Hematopoietic multipotent progenitor cell treated with erythropoietin and hydrocortisone succinate and interleukin-3 and kit ligand, for 6 days (in vitro differentiated cells): ENCODE data around the gene TRPM3.
A peak's percentile ranks its signal among the peaks of the same experiment; 100 is the strongest.

Experiments
- DNase-seq: peaks from one replicate; pipeline ENCODE4 v3.0.0-alpha.2; 2015

Gene TRPM3

GRCh38 chr9:71121275-71122021 lies at the start of gene TRPM3:
TRPM3 (minus strand) TSS chr9:71121621; CDS start chr9:71121354, 267 bp downstream.
- DNase-seq, result no peak

DNA sequence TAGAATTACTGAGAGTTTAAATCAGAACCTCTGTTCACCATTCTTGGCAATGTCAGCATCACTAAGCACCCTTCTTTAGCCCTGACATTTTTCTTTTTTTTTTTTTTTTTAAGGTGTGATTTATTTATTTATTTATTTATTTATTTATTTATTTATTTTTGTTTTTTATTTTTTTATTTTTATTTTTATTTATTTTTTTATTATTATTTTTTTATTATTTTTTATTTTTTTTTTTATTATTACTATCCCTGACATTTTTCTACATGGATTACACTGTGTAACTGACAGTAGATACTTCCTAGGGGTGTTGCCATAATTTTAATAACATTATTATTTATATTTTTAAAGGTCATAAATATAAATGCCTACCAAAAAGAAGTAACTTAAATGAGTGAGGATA lies 47.0 kb upstream of the TRPM3 start:
- no peak for DNase-seq

GRCh38 chr9:71162126-71162525 lies 40.7 kb upstream of the TRPM3 start:
- DNase-seq, result no peak

DNA sequence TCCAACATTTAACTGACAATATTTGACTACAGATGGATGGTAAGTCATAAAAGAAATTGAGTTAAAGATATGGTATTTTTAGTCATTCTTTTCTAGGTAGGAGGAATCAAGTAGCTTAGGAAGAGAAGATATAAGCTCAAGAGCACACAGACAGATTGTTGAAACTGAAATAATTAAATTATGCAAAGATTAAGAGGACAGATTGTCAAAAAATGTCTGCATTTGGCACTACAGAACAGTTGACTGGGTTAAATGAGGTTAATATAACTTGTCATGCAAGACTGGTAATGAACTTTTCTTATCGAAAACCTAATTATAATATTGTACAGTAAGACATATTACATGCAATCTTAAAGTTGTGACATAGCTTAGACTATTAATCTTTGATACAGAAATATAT lies 36.3 kb upstream of the TRPM3 start:
- no peak for DNase-seq

DNA sequence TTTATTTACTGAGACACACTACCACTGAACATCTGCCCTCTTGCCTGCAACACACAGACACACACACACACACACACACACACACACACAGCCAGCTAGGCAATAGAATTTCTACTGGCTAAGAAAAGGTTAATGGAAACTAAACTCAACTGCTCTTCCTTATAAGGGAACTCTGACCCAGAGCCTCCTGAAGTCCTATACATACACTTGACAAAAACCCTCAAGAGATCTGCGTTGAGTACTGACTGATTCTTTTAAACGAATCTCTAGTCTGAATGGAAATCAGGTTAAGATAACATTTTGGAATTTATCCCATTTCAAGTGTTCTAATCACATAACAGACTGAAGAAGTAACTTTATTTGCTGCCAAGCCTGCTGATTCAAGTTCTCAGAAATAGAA lies 25.9 kb upstream of the TRPM3 start:
- no peak for DNase-seq

DNA sequence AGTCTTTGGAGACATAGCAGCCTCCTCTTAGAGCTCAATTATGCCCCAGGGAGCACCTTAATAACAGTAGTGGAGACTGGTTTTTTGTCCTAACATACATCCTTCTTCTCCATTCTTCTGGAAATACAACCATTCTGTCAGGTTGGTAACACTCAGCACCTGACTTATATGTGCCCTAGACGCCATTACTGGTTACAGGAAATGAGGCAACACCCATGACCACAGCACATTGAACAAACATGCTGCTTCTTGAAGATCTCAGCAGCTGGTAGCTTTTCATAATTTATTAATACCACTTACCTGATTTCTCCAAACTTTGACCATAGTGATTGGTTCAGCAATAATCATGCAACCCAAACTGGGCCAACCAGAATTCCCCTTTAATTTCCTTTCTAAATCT lies 25.1 kb upstream of the TRPM3 start:
- DNase-seq, result peak; percentile 41

DNA sequence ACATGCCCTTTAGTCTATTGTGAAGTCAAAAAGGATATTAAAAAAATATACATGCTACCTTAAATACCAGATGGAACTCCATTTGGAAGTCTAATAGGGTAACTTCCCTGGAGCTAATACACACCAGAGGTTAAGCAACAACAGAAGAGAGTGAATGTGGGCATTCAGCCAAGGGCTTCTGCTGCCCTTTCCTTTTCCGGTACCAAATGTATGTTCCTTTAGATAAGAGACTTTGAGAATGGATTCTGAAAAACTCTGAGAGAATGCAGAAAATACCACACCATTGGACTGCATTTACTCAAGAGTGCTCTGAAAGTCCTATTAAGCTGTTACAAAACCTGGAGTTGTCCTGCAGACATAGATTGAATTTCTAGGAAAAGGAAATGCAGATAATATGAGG lies 23.8 kb upstream of the TRPM3 start:
- DNase-seq, result peak; percentile 93

DNA sequence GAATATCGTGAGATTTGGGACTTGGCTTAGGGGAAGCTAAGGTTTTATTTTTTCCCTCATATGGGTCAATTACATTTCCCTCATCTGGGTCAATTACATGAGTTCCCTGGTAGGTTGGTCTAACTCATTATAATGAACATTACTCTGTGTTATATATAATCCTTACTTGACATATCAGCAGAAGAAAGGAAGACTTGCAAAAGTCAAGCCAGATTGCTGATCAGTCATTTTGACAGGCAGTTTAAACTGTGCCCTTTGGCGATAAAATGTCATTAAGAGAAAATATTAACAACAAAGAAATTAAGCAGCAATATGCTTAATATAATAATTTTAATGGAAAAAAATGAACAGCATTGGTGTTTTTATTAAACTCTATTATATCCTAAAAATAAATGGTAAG lies 23.1 kb upstream of the TRPM3 start:
- DNase-seq, result no peak

DNA sequence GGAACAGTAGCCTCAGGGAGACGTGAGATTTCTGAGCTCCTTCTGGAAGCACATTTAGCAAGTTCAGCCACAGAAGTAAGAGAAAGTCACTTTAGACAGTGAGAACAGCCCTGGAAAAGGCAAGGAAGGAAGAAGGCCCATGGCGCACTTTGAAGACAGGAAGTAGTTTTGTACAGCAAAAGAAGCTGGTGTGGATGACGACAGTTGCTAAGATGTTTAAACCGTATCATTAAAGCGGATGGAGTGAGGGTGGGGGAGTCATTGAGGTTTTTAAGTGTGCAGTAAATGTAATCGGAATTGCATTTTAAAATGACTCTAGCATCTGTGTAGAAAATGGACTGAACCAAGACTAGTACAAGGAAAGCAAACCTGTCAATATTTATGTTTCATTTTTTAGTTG lies 15.3 kb upstream of the TRPM3 start:
- no peak for DNase-seq

DNA sequence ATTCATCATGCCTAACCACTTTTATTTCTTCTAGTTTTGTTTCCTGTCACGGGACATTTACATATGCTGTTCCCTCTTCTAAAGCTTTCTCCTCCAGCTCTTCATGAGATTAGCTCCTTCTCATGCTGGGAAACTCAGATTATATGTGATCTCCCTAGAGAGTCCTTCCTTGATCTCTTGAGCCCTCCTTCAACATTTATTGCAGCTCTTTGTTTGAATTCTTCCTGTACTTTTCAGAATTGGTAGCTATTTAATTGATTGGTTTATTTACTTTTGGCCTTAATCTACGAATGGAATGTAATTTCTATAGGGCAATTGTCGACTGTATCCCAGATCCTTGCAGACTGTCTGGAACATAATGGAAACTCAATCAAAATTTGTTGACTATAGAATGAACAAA lies 9.7 kb upstream of the TRPM3 start:
- DNase-seq, result no peak

GRCh38 chr9:71130521-71130920 lies 9.1 kb upstream of the TRPM3 start:
- no peak for DNase-seq

- no peak for DNase-seq
Observed at GRCh38 chr9:71128796-71129195, 7.4 kb upstream of the TRPM3 start.

GRCh38 chr9:71127301-71127700 lies 5.9 kb upstream of the TRPM3 start:
- DNase-seq, result no peak

GRCh38 chr9:71122421-71122820 lies 1.0 kb upstream of the TRPM3 start:
- DNase-seq, result no peak

GRCh38 chr9:71122022-71122275 lies 528 bp upstream of the TRPM3 start:
- DNase-seq, result no peak

DNA sequence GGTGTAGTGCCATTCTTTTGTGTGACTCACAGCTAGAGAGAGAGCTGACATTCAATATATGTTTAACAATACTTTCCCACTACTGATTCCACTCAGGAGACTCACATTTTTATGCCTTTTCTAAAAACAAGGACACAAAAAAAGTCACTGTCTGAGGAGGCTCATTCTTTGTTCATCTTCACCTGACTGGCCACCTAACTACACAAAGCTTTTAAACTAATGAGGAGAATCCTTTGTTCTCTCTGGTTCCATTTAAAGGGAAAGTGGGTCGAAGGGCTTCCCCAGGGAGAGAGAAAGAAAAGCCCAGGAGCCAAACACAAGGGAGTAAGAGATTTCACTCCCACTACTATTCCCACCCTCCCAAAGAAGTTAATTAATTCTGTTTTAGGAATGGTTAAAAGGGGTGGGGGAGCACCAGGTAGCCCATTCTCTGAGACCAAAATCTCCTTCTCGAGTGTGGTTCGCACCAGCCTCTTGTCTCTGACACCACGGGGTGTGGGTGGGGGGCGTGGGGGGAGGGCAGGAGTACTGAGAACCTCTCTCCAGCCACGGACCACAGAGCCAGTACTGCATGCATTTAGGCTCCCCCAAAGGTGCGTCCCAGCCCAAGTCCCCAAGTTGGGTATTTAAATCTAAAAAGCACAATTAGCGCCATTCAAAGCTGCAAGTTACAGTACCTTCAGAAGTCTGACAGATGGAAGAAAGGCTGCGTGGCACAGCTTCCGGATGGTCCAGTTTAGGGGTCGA lies 747 bp downstream of the TRPM3 start:
- DNase-seq, result no peak

DNA sequence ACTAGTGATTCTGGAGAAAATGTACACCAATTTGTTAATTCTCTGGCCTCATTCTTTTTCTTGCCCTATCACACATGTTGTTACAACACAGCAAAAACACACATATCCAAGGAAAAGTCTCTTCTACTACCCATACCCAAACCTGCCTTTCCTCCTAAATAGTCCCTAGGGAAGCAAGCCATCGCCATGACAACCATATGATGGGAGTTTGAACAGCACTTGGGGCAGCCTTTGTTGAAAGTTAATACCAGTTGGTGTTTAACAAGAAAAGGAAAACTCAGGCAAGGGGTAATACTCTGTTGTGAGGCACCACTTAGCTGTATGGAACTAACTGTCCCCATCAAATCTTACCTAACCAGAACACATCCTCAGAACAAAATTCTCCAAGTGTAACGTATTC lies 1.7 kb downstream of the TRPM3 start:
- no peak for DNase-seq

- no peak for DNase-seq
Observed at GRCh38 chr9:71118324-71118723, 3.1 kb downstream of the TRPM3 start.

DNA sequence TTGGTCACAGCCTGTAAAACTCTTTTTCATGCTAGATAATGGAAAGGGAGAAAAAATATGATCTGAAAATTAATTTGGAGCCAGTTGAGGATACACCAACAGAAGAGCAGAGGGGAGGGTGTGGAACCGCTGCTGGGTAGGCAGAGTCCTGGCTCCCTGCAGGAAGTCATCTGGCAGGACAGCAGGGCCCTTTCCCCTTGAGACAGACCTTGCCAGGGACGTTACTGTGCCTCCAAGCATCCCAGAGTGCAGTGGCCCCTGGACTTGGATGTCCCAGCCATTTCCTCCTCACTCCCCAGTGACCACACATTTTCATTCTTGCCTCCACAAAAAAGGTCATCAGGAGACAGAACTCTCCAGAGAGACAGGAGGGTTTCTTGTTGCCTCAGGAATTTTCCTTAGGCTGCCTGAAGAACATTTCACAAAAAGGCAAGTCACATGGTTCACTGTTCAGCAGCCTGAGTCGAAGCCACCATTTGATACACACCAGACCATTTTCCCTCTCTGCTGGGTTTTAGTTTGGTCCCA lies 5.9 kb downstream of the TRPM3 start:
- DNase-seq, result no peak

GRCh38 chr9:71112866-71113265 lies 8.6 kb downstream of the TRPM3 start:
- no peak for DNase-seq

DNA sequence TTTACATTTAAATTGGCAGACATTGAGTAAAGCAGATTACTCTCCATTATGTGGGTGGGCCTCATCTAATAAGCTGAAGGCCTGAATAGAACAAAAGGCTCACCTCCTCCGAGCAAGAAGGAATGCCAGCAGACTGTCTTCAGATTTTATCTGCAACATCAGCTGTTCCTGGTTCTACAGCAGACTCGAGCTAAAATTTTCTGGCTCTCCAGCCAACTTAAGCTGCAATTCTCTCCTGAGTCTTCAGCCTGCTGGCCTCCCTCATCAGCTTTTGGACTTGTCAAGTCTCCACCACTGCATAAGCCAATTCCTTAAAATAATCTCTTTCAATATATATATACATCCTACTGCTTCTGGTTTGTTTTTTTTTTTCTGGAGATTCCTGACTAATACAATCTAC lies 12.5 kb downstream of the TRPM3 start:
- no peak for DNase-seq

DNA sequence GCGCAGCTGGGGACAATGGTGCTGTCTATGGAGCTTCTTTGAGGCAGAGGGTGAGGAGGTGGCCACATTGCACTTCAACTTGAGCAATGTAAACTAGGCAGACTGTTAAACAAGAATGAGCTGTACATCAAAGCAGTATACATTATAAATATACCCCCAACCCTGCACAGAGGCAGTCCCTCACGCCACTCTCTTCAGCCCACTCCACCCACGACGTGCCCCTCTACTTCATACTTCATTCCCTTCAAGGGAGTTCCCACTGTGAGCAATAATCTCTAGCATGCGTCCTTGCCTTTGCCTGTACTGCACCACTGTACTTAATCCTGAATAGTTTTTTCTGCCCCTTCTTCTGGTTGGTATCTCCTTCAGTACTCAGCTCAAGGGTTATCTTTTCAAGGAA lies 14.4 kb downstream of the TRPM3 start:
- no peak for DNase-seq

- no peak for DNase-seq
Observed at GRCh38 chr9:71105192-71105591, 16.2 kb downstream of the TRPM3 start.

DNA sequence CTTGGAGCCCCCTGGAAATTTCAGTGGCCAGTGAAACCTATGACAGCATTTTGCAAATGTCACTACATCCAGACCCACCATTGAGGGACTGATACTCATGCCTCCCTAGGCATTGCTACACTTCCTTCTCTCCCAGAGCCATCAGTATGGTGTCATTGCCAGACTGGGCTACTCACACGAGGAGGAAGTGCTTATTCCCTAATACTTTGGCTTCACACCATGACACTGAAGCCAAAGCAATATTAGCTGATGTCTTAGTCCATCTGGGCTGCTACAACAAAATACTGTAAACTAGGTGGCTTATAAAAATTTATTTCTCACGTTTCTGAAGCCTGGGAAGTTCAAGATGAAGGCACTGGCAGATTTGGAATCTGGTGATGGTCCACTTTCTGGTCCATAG lies 22.6 kb downstream of the TRPM3 start:
- no peak for DNase-seq

GRCh38 chr9:71097671-71098070 lies 23.8 kb downstream of the TRPM3 start:
- no peak for DNase-seq
